Osteocyte (in vitro differentiated cells): ENCODE data around the gene LRRC46. TPM values are rescaled to one million over a fixed set of nuclear protein-coding genes. Genes with fewer than 3 reads are reported as not detected.
A peak's percentile ranks its signal among the peaks of the same experiment; 100 is the strongest.

ENCODE experiments used
- DNase-seq: peaks from one replicate; pipeline ENCODE4 v3.0.0; 2021; ENCODE audit warnings: mixed read lengths; ENCODE audit not compliant: unreplicated experiment; ENCODE audit errors: extremely low spot score
- H3K27ac Mint-ChIP-seq: one replicate; pipeline ENCODE4 v1.8.0; 2021; ENCODE audit warnings: mild to moderate bottlenecking, mixed read lengths; ENCODE audit not compliant: unreplicated experiment
- H3K27me3 Mint-ChIP-seq: one replicate; pipeline ENCODE4 v1.8.0; 2021; ENCODE audit warnings: mixed read lengths; ENCODE audit not compliant: unreplicated experiment
- H3K36me3 Mint-ChIP-seq: one replicate; pipeline ENCODE4 v1.8.0; 2021; ENCODE audit warnings: mixed read lengths; ENCODE audit not compliant: unreplicated experiment
- H3K4me1 Mint-ChIP-seq: one replicate; pipeline ENCODE4 v1.8.0; 2021; ENCODE audit warnings: mixed read lengths; ENCODE audit not compliant: unreplicated experiment
- H3K4me3 Mint-ChIP-seq: one replicate; pipeline ENCODE4 v1.8.0; 2021; ENCODE audit warnings: mild to moderate bottlenecking, moderate library complexity, mixed read lengths; ENCODE audit not compliant: unreplicated experiment
- H3K9me3 Mint-ChIP-seq: one replicate; pipeline ENCODE4 v1.8.0; 2021; ENCODE audit warnings: mixed read lengths; ENCODE audit not compliant: unreplicated experiment
- CTCF ChIP-seq: fragments of 200-600 bp; sonication (generic); IDR thresholded peaks from 2 replicates; pipeline ENCODE4 v1.5.0; 2021; ENCODE audit warnings: antibody characterized with exemption, mild to moderate bottlenecking, moderate library complexity
- total RNA-seq: library from RNA; stranded (reverse); gene quantifications from 2 replicates; pipeline ENCODE4 v1.2.1, GENCODE V29; 2021

LRRC46 gene
- total RNA-seq, 1 donor from 2014 or later, result 0.54 TPM

GRCh38 chr17:47830396-47831002 is 971 bp upstream of the LRRC46 start:
- H3K27me3 Mint-ChIP-seq, result no peaks in the 10 kb centered on the region
- H3K9me3 Mint-ChIP-seq, result no peaks in the 10 kb centered on the region
- H3K4me1 Mint-ChIP-seq, result peaks cover 27% of the 10 kb centered on the region
- no peak for TF ChIP-seq CTCF
- no peak for DNase-seq
- H3K27ac Mint-ChIP-seq, result peak overlapping the region; percentile 90
- H3K36me3 Mint-ChIP-seq, result peaks cover 15% of the 10 kb centered on the region
- H3K4me3 Mint-ChIP-seq, result peak overlapping the region; percentile 89

- no peak for TF ChIP-seq CTCF
- DNase-seq, result no peak
- peak overlapping the region; percentile 90 for H3K27ac Mint-ChIP-seq
These were observed 461 bp downstream of the LRRC46 start for GRCh38 chr17:47831934-47832327.

GRCh38 chr17:47834756-47835155 is 3.3 kb downstream of the LRRC46 start:
- Mint-ChIP-seq H3K4me1 (peaks cover 34% of the 10 kb centered on the region), H3K9me3 (no peaks in the 10 kb centered on the region), H3K36me3 (peaks cover 8% of the 10 kb centered on the region), H3K27me3 (no peaks in the 10 kb centered on the region), H3K4me3 (no peak overlapping the region), H3K27ac (no peak overlapping the region)
- DNase-seq, result no peak
- no peak for TF ChIP-seq CTCF

More at GRCh38 chr17:47831934-47832327, 461 bp downstream of the LRRC46 start:
- Mint-ChIP-seq H3K4me3 (peak overlapping the region; percentile 89), H3K27me3 (no peaks in the 10 kb centered on the region), H3K36me3 (peaks cover 12% of the 10 kb centered on the region), H3K4me1 (peaks cover 27% of the 10 kb centered on the region), H3K9me3 (no peaks in the 10 kb centered on the region)

GRCh38 chr17:47836601-47837000 is 5.1 kb downstream of the LRRC46 start:
- no peak for DNase-seq
- peaks cover 8% of the 10 kb centered on the region for H3K36me3 Mint-ChIP-seq
- no peak overlapping the region for H3K4me3 Mint-ChIP-seq
- H3K27me3 Mint-ChIP-seq, result no peaks in the 10 kb centered on the region
- no peak for TF ChIP-seq CTCF
- no peaks in the 10 kb centered on the region for H3K9me3 Mint-ChIP-seq
- no peak overlapping the region for H3K27ac Mint-ChIP-seq
- peaks cover 32% of the 10 kb centered on the region for H3K4me1 Mint-ChIP-seq

GRCh38 chr17:47837401-47838039 is 6.0 kb downstream of the LRRC46 start:
- TF ChIP-seq CTCF, result no peak
- Mint-ChIP-seq H3K27me3 (no peaks in the 10 kb centered on the region), H3K27ac (peak overlapping the region; percentile 47), H3K36me3 (peaks cover 8% of the 10 kb centered on the region), H3K4me3 (no peak overlapping the region), H3K4me1 (peaks cover 26% of the 10 kb centered on the region), H3K9me3 (no peaks in the 10 kb centered on the region)
- DNase-seq, result no peak
